IMR-90 (cell line): ENCODE measurements around the gene RXFP2. TPM values are rescaled to one million over a fixed set of nuclear protein-coding genes. Genes with fewer than 3 reads are reported as not detected.

ENCODE experiments used
- ATAC-seq: fragments of 200-7000 bp; cut with Tn5 transposase; 2 replicates; pipeline ENCODE4 v1.9.1; 2020; ENCODE audit warnings: low read depth, mild to moderate bottlenecking, moderate library complexity
- BruUV-seq: library from RNA; stranded (reverse); fragments of 400-500 nt; replicated peaks from 2 replicates; lab custom pipeline; 2021; lab: Mats Ljungman, UMichigan
- CTCF ChIA-PET: fragments of 300-600 bp; formaldehyde crosslinking; extraction: SDS; loops from one replicate; lab custom pipeline; 2021; ENCODE audit warnings: antibody characterized with exemption; lab: Yijun Ruan, JAX
- POLR2A ChIA-PET: fragments of 300-600 bp; sonication (Branson Sonifier 250); formaldehyde crosslinking; loops from one replicate; lab custom pipeline; 2022; ENCODE audit warnings: antibody characterized with exemption; ENCODE audit not compliant: unreplicated experiment; lab: Charles Lee
- DNase-seq: peaks from one replicate; pipeline ENCODE4 v3.0.0; 2013
- H2AFZ ChIP-seq: replicated peaks from 2 replicates; pipeline ENCODE3; 2013; ENCODE audit warnings: low read length, mild to moderate bottlenecking; ENCODE audit not compliant: poor library complexity
- H2AK5ac ChIP-seq: 2 replicates; pipeline ENCODE4 v1.6.1; 2013; ENCODE audit warnings: low read depth, low read length, inconsistent platforms
- H2AK9ac ChIP-seq: replicated peaks from 2 replicates; pipeline ENCODE3; 2013; ENCODE audit warnings: mild to moderate bottlenecking, low read depth, low read length, moderate library complexity; ENCODE audit not compliant: poor library complexity
- H2BK120ac ChIP-seq: 2 replicates; pipeline ENCODE4 v1.6.1; 2013; ENCODE audit warnings: low read depth, low read length, inconsistent platforms
- H2BK15ac ChIP-seq: 3 replicates; pipeline ENCODE4 v1.6.1; 2013; ENCODE audit warnings: low read depth, low read length, inconsistent platforms
- H2BK20ac ChIP-seq: 2 replicates; pipeline ENCODE4 v1.6.1; 2013; ENCODE audit warnings: low read depth, mild to moderate bottlenecking, inconsistent platforms, low read length, moderate library complexity
- H2BK5ac ChIP-seq: 2 replicates; pipeline ENCODE4 v1.6.1; 2013; ENCODE audit warnings: mild to moderate bottlenecking, low read depth, low read length, inconsistent platforms; ENCODE audit not compliant: poor library complexity, severe bottlenecking
- H3K14ac ChIP-seq: replicated peaks from 2 replicates; pipeline ENCODE4 v1.6.1; 2013; ENCODE audit warnings: low read depth, low read length, inconsistent platforms
- H3K18ac ChIP-seq: 2 replicates; pipeline ENCODE4 v1.6.1; 2013; ENCODE audit warnings: low read depth, low read length, control low read depth
- H3K23ac ChIP-seq: 2 replicates; pipeline ENCODE4 v1.6.1; 2013; ENCODE audit warnings: low read depth, low read length, inconsistent platforms
- H3K27ac ChIP-seq: 2 replicates; pipeline ENCODE4 v1.5.1; 2013; ENCODE audit warnings: mild to moderate bottlenecking, control low read depth, low read length; ENCODE audit not compliant: insufficient read depth
- H3K27me3 ChIP-seq: 2 replicates; pipeline ENCODE4 v1.6.1; 2013; ENCODE audit warnings: low read length; ENCODE audit not compliant: control insufficient read depth, insufficient read depth
- H3K36me3 ChIP-seq: 2 replicates; pipeline ENCODE4 v1.6.1; 2013; ENCODE audit warnings: low read length, mixed read lengths; ENCODE audit not compliant: control insufficient read depth, insufficient read depth
- H3K4ac ChIP-seq: 2 replicates; pipeline ENCODE4 v1.6.1; 2013; ENCODE audit warnings: low read depth, low read length, inconsistent platforms
- H3K4me1 ChIP-seq: 2 replicates; pipeline ENCODE4 v1.6.1; 2013; ENCODE audit warnings: low read length, mixed read lengths; ENCODE audit not compliant: control insufficient read depth, insufficient read depth
- H3K4me2 ChIP-seq: 2 replicates; pipeline ENCODE4 v1.6.1; 2013; ENCODE audit warnings: low read depth, mild to moderate bottlenecking, control low read depth, low read length, moderate library complexity
- H3K4me3 ChIP-seq: 2 replicates; pipeline ENCODE4 v1.5.1; 2013; ENCODE audit warnings: low read depth, mild to moderate bottlenecking, control low read depth, low read length, moderate library complexity; ENCODE audit not compliant: insufficient read depth
- H3K56ac ChIP-seq: 2 replicates; pipeline ENCODE4 v1.6.1; 2013; ENCODE audit warnings: low read length, inconsistent platforms; ENCODE audit not compliant: insufficient read depth; ENCODE audit errors: extremely low read depth
- H3K79me1 ChIP-seq, 2 experiments: 2 replicates each; pipeline ENCODE4 v1.6.1; 2013; ENCODE audit warnings: low read length in 2 of 2, inconsistent platforms in 1 of 2, low read depth in 1 of 2
- H3K9ac ChIP-seq: 2 replicates; pipeline ENCODE4 v1.6.1; 2013; ENCODE audit warnings: low read depth, low read length, control low read depth
- H3K9me1 ChIP-seq: 2 replicates; pipeline ENCODE4 v1.6.1; 2013; ENCODE audit warnings: low read length, inconsistent platforms; ENCODE audit not compliant: insufficient read depth
- H3K9me3 ChIP-seq: 2 replicates; pipeline ENCODE4 v1.6.1; 2013; ENCODE audit warnings: low read length; ENCODE audit not compliant: control insufficient read depth, insufficient read depth
- H4K20me1 ChIP-seq: 2 replicates; pipeline ENCODE4 v1.6.1; 2013; ENCODE audit warnings: low read length, inconsistent platforms; ENCODE audit not compliant: insufficient read depth
- H4K5ac ChIP-seq: 2 replicates; pipeline ENCODE4 v1.6.1; 2013; ENCODE audit warnings: mild to moderate bottlenecking, low read depth, low read length, control low read depth
- H4K8ac ChIP-seq, 2 experiments: 2 replicates each; pipeline ENCODE4 v1.6.1; 2013; ENCODE audit warnings: low read depth in 2 of 2, low read length in 2 of 2, control low read depth in 1 of 2, inconsistent platforms in 1 of 2
- H4K91ac ChIP-seq: 2 replicates; pipeline ENCODE4 v1.6.1; 2013; ENCODE audit warnings: low read depth, low read length, inconsistent platforms; ENCODE audit not compliant: insufficient read depth
- CHD1 ChIP-seq: IDR thresholded peaks from 2 replicates; pipeline ENCODE4 v1.6.1; 2012; ENCODE audit warnings: low read depth, low read length, improper control_type of control experiment
- CTCF ChIP-seq: conservative IDR thresholded peaks from 2 replicates; pipeline ENCODE4 v1.5.1; 2012; ENCODE audit warnings: mild to moderate bottlenecking, low read depth, low read length, improper control_type of control experiment
- MAFK ChIP-seq: IDR thresholded peaks from 2 replicates; pipeline ENCODE4 v1.6.1; 2012; ENCODE audit warnings: low read depth, low read length, improper control_type of control experiment
- MXI1 ChIP-seq: IDR thresholded peaks from 2 replicates; pipeline ENCODE4 v1.6.1; 2012; ENCODE audit warnings: low read depth, mild to moderate bottlenecking, low read length, moderate library complexity, borderline replicate concordance
- RAD21 ChIP-seq: IDR thresholded peaks from 2 replicates; pipeline ENCODE4 v1.6.1; 2012; ENCODE audit warnings: low read length, improper control_type of control experiment
- RCOR1 ChIP-seq: IDR thresholded peaks from 2 replicates; pipeline ENCODE4 v1.6.1; 2012; ENCODE audit warnings: mild to moderate bottlenecking, low read length, improper control_type of control experiment; ENCODE audit not compliant: insufficient replicate concordance
- SMC3 ChIP-seq: fragments of 150-350 bp; IDR thresholded peaks from 2 replicates; pipeline ENCODE4 v1.6.1; 2016; ENCODE audit warnings: low read depth, mild to moderate bottlenecking, antibody characterized with exemption, low read length, moderate library complexity
- USF2 ChIP-seq: fragments of 150-350 bp; IDR thresholded peaks from 2 replicates; pipeline ENCODE4 v1.6.1; 2017; ENCODE audit warnings: mild to moderate bottlenecking, antibody characterized with exemption, low read length, low read depth
- WGBS, 2 experiments: methylation state at CpG; one replicate each; pipeline versions ENCODE4 v1.1.5 to v1.1.7; 2013; ENCODE audit warnings: missing lambda C conversion rate in 2 of 2; ENCODE audit not compliant: insufficient read length in 1 of 2; ENCODE audit errors: extremely low coverage in 2 of 2; 5-methylcytosine and 5-hydroxymethylcytosine counted together
- dilution Hi-C: fragments of 300-500 bp; cut with HindIII; formaldehyde crosslinking; loops from one replicate; pipeline ENCODE4 v1.14.3; 2018; ENCODE audit warnings: low sequenced_read_pairs; ENCODE audit not compliant: unreplicated experiment
- in situ Hi-C: fragments of 300-500 bp; cut with MboI; formaldehyde crosslinking; loops from 3 replicates; pipeline ENCODE4 v1.14.3; 2019; ENCODE audit warnings: low sequenced_read_pairs, inconsistent platforms, mixed read lengths
- intact Hi-C: fragments of 100-400 bp; cut with micrococcal nuclease; formaldehyde crosslinking; loops from 2 replicates; pipeline ENCODE4 v1.10.0; 2022
- polyA plus RNA-seq, 3 experiments: library from polyadenylated mRNA; depleted of rRNA; stranded (reverse); fragments of >200 nt; gene quantifications; 2 replicates each; pipeline ENCODE4 v1.2.3, GENCODE V29; 2012; ENCODE audit warnings: low replicate concordance in 1 of 3
- total RNA-seq: library from RNA; depleted of rRNA; stranded (reverse); fragments of >200 nt; gene quantifications from 2 replicates; pipeline ENCODE4 v1.2.3, GENCODE V29; 2012

The RXFP2 gene
- total and polyA plus RNA-seq, 2 of the 4 experiments (the other 2 are of a cell fraction) = not detected

GRCh38 chr13:31797154-31797775 lies 57.9 kb downstream of the RXFP2 start:
- no peak overlapping the region for H3K23ac ChIP-seq
- ATAC-seq (peak; percentile 82), DNase-seq (peak; percentile 55)
- no CpG with 5 or more reads among the region's 7 CpGs for WGBS, 2 experiments
- H3K36me3 ChIP-seq = no peaks in the 10 kb centered on the region
- no peak overlapping the region for H2BK5ac ChIP-seq
- no peaks in the 10 kb centered on the region for H3K79me1 ChIP-seq
- H2AK9ac ChIP-seq = no peak overlapping the region
- TF ChIP-seq CHD1 = no peak
- TF ChIP-seq SMC3 = peak; percentile 83
- TF ChIP-seq CTCF = peak; percentile 69
- no peak for TF ChIP-seq RCOR1
- TF ChIP-seq RAD21 = peak; percentile 76
- no peak for TF ChIP-seq MAFK
- no peak for TF ChIP-seq USF2
- TF ChIP-seq MXI1 = no peak
- ChIA-PET CTCF (interaction anchor here (0.6 to 1.4 kb wide), 4 partner anchors 12 to 364 kb away, joined by 3 to 6 read pairs (median 4); no protein-coding TSS in a partner anchor), POLR2A (no interaction called here)
- H3K14ac ChIP-seq = no peak overlapping the region
- peaks cover 4% of the 10 kb centered on the region; the same call in 1 of the 2 replicates for H3K9me1 ChIP-seq
- H3K4me2 ChIP-seq = no peak overlapping the region
- H4K8ac ChIP-seq = no peak overlapping the region
- H3K4ac ChIP-seq = no peak overlapping the region
- no peaks in the 10 kb centered on the region for H4K20me1 ChIP-seq
- no peak overlapping the region for H2AFZ ChIP-seq
- H3K9ac ChIP-seq = no peak overlapping the region
- in situ Hi-C loops = loop anchor here (5.0 kb wide), 2 partner anchors 265 to 365 kb away; no protein-coding TSS in a partner anchor
- no peak overlapping the region for H2BK15ac ChIP-seq
- no peak overlapping the region for H2BK20ac ChIP-seq
- H3K4me1 ChIP-seq = no peaks in the 10 kb centered on the region
- no peak overlapping the region for H2BK120ac ChIP-seq
- H3K4me3 ChIP-seq = no peak overlapping the region
- intact Hi-C loops = loop anchor here (1.0 to 2.0 kb wide), 3 partner anchors 54 to 366 kb away; no protein-coding TSS in a partner anchor
- H2AK5ac ChIP-seq = no peak overlapping the region
- no peak overlapping the region for H4K91ac ChIP-seq
- no peak overlapping the region for H4K5ac ChIP-seq
- no peak overlapping the region for H3K18ac ChIP-seq
- H3K27ac ChIP-seq = no peak overlapping the region
- H3K56ac ChIP-seq = no peak overlapping the region
- dilution Hi-C loops = no loop called here
- peaks cover 3% of the 10 kb centered on the region; the same call in 1 of the 2 replicates for H3K9me3 ChIP-seq
- H3K27me3 ChIP-seq = peaks cover 8% of the 10 kb centered on the region
- BruUV-seq = no TSS peak
